H1 (cell line): ENCODE measurements around the gene PVR. TPM values are rescaled to one million over a fixed set of nuclear protein-coding genes. Genes with fewer than 3 reads are reported as not detected.
"Not testable (repeated sequence)": the region's sequence is repeated elsewhere in the genome, so short reads cannot be mapped to it uniquely, and the experiment has no call there.

Source experiments
- CTCF ChIA-PET: fragments of 300-600 bp; sonication (Branson Sonifier 250); formaldehyde crosslinking; loops from one replicate; lab custom pipeline; 2021; ENCODE audit not compliant: partially characterized antibody; lab: Charles Lee
- POLR2A ChIA-PET: fragments of 300-600 bp; sonication (Branson Sonifier 250); formaldehyde crosslinking; loops from one replicate; lab custom pipeline; 2021; ENCODE audit warnings: inconsistent platforms; ENCODE audit not compliant: partially characterized antibody; lab: Charles Lee
- DNase-seq, 2 experiments: peaks; one replicate each; pipeline versions ENCODE4 v3.0.0 to v3.0.0-alpha.2; 2010 to 2022; ENCODE audit warnings: low spot score in 2 of 2, low read depth in 1 of 2, mixed read lengths in 1 of 2
- FAIRE-seq: peaks from 2 replicates; lab custom pipeline; 2011; peaks lifted over from hg19 to GRCh38; lab: Jason Lieb, UNC
- H2AFZ ChIP-seq: 2 replicates; pipeline ENCODE4 v1.8.1; 2012; ENCODE audit warnings: low read length, inconsistent platforms
- H2AK5ac ChIP-seq: 2 replicates; pipeline ENCODE4 v1.6.1; 2013; ENCODE audit warnings: low read depth, low read length
- H2BK120ac ChIP-seq: replicated peaks from 2 replicates; pipeline ENCODE3; 2013; ENCODE audit warnings: low read depth, low read length, inconsistent platforms
- H2BK12ac ChIP-seq: 2 replicates; pipeline ENCODE4 v1.6.1; 2013; ENCODE audit warnings: low read depth, low read length
- H2BK15ac ChIP-seq: 2 replicates; pipeline ENCODE4 v1.6.1; 2013; ENCODE audit warnings: low read length
- H2BK20ac ChIP-seq: 2 replicates; pipeline ENCODE4 v1.6.1; 2013; ENCODE audit warnings: low read length
- H2BK5ac ChIP-seq: 2 replicates; pipeline ENCODE4 v1.6.1; 2013; ENCODE audit warnings: low read depth, low read length
- H3K14ac ChIP-seq: 2 replicates; pipeline ENCODE4 v1.6.1; 2013; ENCODE audit warnings: inconsistent platforms; ENCODE audit not compliant: insufficient read length
- H3K18ac ChIP-seq: 2 replicates; pipeline ENCODE4 v1.6.1; 2013; ENCODE audit warnings: low read length; ENCODE audit errors: extremely low read depth
- H3K23ac ChIP-seq: 2 replicates; pipeline ENCODE4 v1.6.1; 2013; ENCODE audit warnings: inconsistent platforms; ENCODE audit not compliant: insufficient read length
- H3K23me2 ChIP-seq: 2 replicates; pipeline ENCODE4 v1.6.1; 2013; ENCODE audit warnings: low read depth, low read length
- H3K27ac ChIP-seq: 2 replicates; pipeline ENCODE4 v1.6.1; 2011; ENCODE audit warnings: low read depth, low read length, inconsistent platforms
- H3K27me3 ChIP-seq, 4 experiments: replicated peaks in 1 of 4; 1 replicate in 1 of 4; 2 replicates in 3 of 4; pipeline versions ENCODE4 v1.6.1 to v1.8.1; 2011 to 2013; ENCODE audit warnings: low read length in 3 of 4, mild to moderate bottlenecking in 3 of 4, inconsistent platforms in 2 of 4, mixed read lengths in 2 of 4, moderate library complexity in 1 of 4; ENCODE audit not compliant: control insufficient read depth in 3 of 4, insufficient read depth in 3 of 4; ENCODE audit errors: extremely low read depth in 1 of 4
- H3K36me3 ChIP-seq, 4 experiments: 2 replicates each; pipeline versions ENCODE4 v1.6.1 to v1.8.1; 2011 to 2013; ENCODE audit warnings: mild to moderate bottlenecking in 4 of 4, low read length in 3 of 4, moderate library complexity in 2 of 4, control low read depth in 1 of 4, inconsistent platforms in 1 of 4; ENCODE audit not compliant: insufficient read depth in 4 of 4, control insufficient read depth in 2 of 4
- H3K4ac ChIP-seq: replicated peaks from 2 replicates; pipeline ENCODE3; 2013; ENCODE audit warnings: low read length, low read depth, mixed read lengths, inconsistent platforms; ENCODE audit not compliant: insufficient read length
- H3K4me1 ChIP-seq, 4 experiments: replicated peaks in 1 of 4; 1 replicate in 1 of 4; 2 replicates in 3 of 4; pipeline versions ENCODE4 v1.6.1 to v1.8.1; 2011 to 2013; ENCODE audit warnings: low read length in 3 of 4, inconsistent platforms in 2 of 4, mixed read lengths in 1 of 4; ENCODE audit not compliant: insufficient read depth in 4 of 4, control insufficient read depth in 3 of 4
- H3K4me2 ChIP-seq, 2 experiments: 2 replicates each; pipeline versions ENCODE4 v1.6.1 to v1.8.1; 2011 to 2013; ENCODE audit warnings: low read depth in 2 of 2, low read length in 2 of 2, control low read depth in 1 of 2, inconsistent platforms in 1 of 2, mild to moderate bottlenecking in 1 of 2; ENCODE audit not compliant: insufficient read depth in 1 of 2
- H3K4me3 ChIP-seq, 4 experiments: fragments of 200-600, 300-600 bp in 1 of 4; sonication (generic), shearing (Covaris generic), sonication (Bioruptor Twin) in 1 of 4; 2 replicates each; pipeline versions ENCODE4 v1.5.1 to v1.8.1; 2011 to 2016; ENCODE audit warnings: low read length in 4 of 4, low read depth in 3 of 4, control low read depth in 2 of 4, inconsistent platforms in 2 of 4, mild to moderate bottlenecking in 2 of 4, mixed read lengths in 1 of 4, moderate library complexity in 1 of 4; ENCODE audit not compliant: insufficient read depth in 2 of 4; ENCODE audit errors: extremely low read depth in 1 of 4
- H3K56ac ChIP-seq: replicated peaks from 2 replicates; pipeline ENCODE3; 2013; ENCODE audit warnings: low read depth, mild to moderate bottlenecking, mixed read lengths, low read length, inconsistent platforms; ENCODE audit not compliant: insufficient read length
- H3K79me1 ChIP-seq: 2 replicates; pipeline ENCODE4 v1.6.1; 2013; ENCODE audit warnings: low read depth, low read length, control low read depth
- H3K79me2 ChIP-seq, 2 experiments: 2 replicates each; pipeline versions ENCODE4 v1.6.1 to v1.8.1; 2012 to 2013; ENCODE audit warnings: low read length in 2 of 2, mild to moderate bottlenecking in 2 of 2, inconsistent platforms in 1 of 2; ENCODE audit not compliant: insufficient read depth in 2 of 2, control insufficient read depth in 1 of 2
- H3K9ac ChIP-seq, 4 experiments: replicated peaks in 1 of 4; 1 replicate in 1 of 4; 2 replicates in 3 of 4; pipeline versions ENCODE4 v1.6.1 to v1.8.1; 2011 to 2013; ENCODE audit warnings: low read depth in 3 of 4, low read length in 3 of 4, control low read depth in 2 of 4, mild to moderate bottlenecking in 2 of 4, moderate library complexity in 2 of 4, inconsistent platforms in 1 of 4; ENCODE audit errors: extremely low read depth in 1 of 4
- H3K9me3 ChIP-seq, 2 experiments: 2 replicates each; pipeline versions ENCODE4 v1.6.1 to v1.8.1; 2012 to 2013; ENCODE audit warnings: mild to moderate bottlenecking in 2 of 2, moderate library complexity in 2 of 2, control low read depth in 1 of 2, inconsistent platforms in 1 of 2, low read depth in 1 of 2, low read length in 1 of 2, mixed read lengths in 1 of 2; ENCODE audit not compliant: insufficient read depth in 2 of 2
- H4K20me1 ChIP-seq, 2 experiments: replicated peaks in 1 of 2; 2 replicates each; pipeline versions ENCODE3 to v1.8.1; 2011 to 2013; ENCODE audit warnings: inconsistent platforms in 2 of 2, low read length in 2 of 2, mild to moderate bottlenecking in 1 of 2; ENCODE audit not compliant: insufficient read depth in 2 of 2, control insufficient read depth in 1 of 2
- H4K5ac ChIP-seq: 2 replicates; pipeline ENCODE4 v1.6.1; 2013; ENCODE audit warnings: low read length, low read depth, mixed read lengths, inconsistent platforms; ENCODE audit not compliant: insufficient read length
- H4K8ac ChIP-seq: 2 replicates; pipeline ENCODE4 v1.8.0; 2013; ENCODE audit warnings: mild to moderate bottlenecking, moderate library complexity, low read length, inconsistent platforms; ENCODE audit not compliant: insufficient read depth; ENCODE audit errors: extremely low read depth
- H4K91ac ChIP-seq: replicated peaks from 2 replicates; pipeline ENCODE3; 2013; ENCODE audit warnings: low read length, mixed read lengths, inconsistent platforms; ENCODE audit not compliant: insufficient read length
- CTCF ChIP-seq, 3 experiments: IDR thresholded peaks; 1 replicate in 2 of 3; 2 replicates in 1 of 3; pipeline versions ENCODE4 v1.5.1 to v1.6.1; 2011; ENCODE audit warnings: low read length in 3 of 3, mild to moderate bottlenecking in 3 of 3, inconsistent platforms in 2 of 3, low read depth in 1 of 3, moderate library complexity in 1 of 3; ENCODE audit not compliant: insufficient read depth in 1 of 3; ENCODE audit errors: control extremely low read depth in 1 of 3
- EZH2 ChIP-seq: fragments of 200-600 bp; sonication (generic); IDR thresholded peaks from 2 replicates; pipeline ENCODE4 v1.7.1; 2012; ENCODE audit warnings: low read depth, mild to moderate bottlenecking, moderate library complexity, low read length, inconsistent platforms; ENCODE audit not compliant: severe bottlenecking
- KDM4A ChIP-seq: IDR thresholded peaks from one replicate; pipeline ENCODE4 v1.7.1; 2012; ENCODE audit warnings: low read depth, mild to moderate bottlenecking, moderate library complexity, low read length, inconsistent platforms; ENCODE audit not compliant: severe bottlenecking
- NRF1 ChIP-seq: IDR thresholded peaks from 2 replicates; pipeline ENCODE4 v1.6.1; 2011; ENCODE audit warnings: mild to moderate bottlenecking, low read depth, low read length, improper control_type of control experiment
- POLR2A ChIP-seq, 2 experiments: IDR thresholded peaks; 1 replicate in 1 of 2; 2 replicates in 1 of 2; pipeline ENCODE4 v1.6.1; 2011; ENCODE audit warnings: low read depth in 2 of 2, low read length in 2 of 2, mild to moderate bottlenecking in 2 of 2; ENCODE audit errors: control extremely low read depth in 1 of 2
- RFX5 ChIP-seq: IDR thresholded peaks from 2 replicates; pipeline ENCODE4 v1.6.1; 2011; ENCODE audit warnings: low read depth, low read length, improper control_type of control experiment, borderline replicate concordance
- SIX5 ChIP-seq: IDR thresholded peaks from 2 replicates; pipeline ENCODE4 v1.6.1; 2011; ENCODE audit warnings: mild to moderate bottlenecking, low read depth, low read length
- WGBS, 2 experiments: shearing (Covaris generic) in 1 of 2; methylation state at CpG; one replicate each; pipeline versions ENCODE4 v1.1.6 to v1.1.7; 2013 to 2015; ENCODE audit warnings: low lambda C conversion rate in 2 of 2, mixed read lengths in 2 of 2, inconsistent platforms in 1 of 2, low coverage in 1 of 2, missing lambda C conversion rate in 1 of 2; ENCODE audit not compliant: insufficient replicate concordance in 2 of 2, insufficient coverage in 1 of 2, insufficient read length in 1 of 2; ENCODE audit errors: extremely low coverage in 1 of 2, missing lambda C conversion rate in 1 of 2; 5-methylcytosine and 5-hydroxymethylcytosine counted together
- polyA plus RNA-seq, 7 experiments: library from polyadenylated mRNA; depleted of rRNA in 3 of 7; stranded (reverse) in 5 of 7; unstranded in 2 of 7; fragments of >200 nt in 5 of 7; fragments of 200-250 nt in 2 of 7; gene quantifications; 1 replicate in 5 of 7; 2 replicates in 1 of 7; 4 replicates in 1 of 7; pipeline versions ENCODE4 v1.2.1 to v1.2.3, GENCODE V29; 2011 to 2013; ENCODE audit warnings: missing spikeins in 2 of 7, mixed read lengths in 2 of 7
- total RNA-seq: library from RNA; stranded (reverse); fragmentation: NEBNext Ultra II Directional; extraction: Animal tissue kit (Norgen Biotek cat#: 25700); gene quantifications from 2 replicates; pipeline ENCODE4 v1.2.1, GENCODE V29; 2021

PVR gene
- total and polyA plus RNA-seq, 2 of the 8 experiments (the other 6 are each of a cell fraction or from before 2014, with no cell fraction given), result 13.3 to 14.8 TPM

- TF ChIP-seq EZH2 (no peak), KDM4A (no peak), POLR2A (IDR thresholded peaks at IDR 0.05; ENCODE audit: control extremely low read depth in 1 of 2, low read depth in 2 of 2, low read length in 2 of 2) (no peak), NRF1 (no peak), CTCF (IDR thresholded peaks at IDR 0.05; ENCODE audit: control extremely low read depth in 1 of 3, insufficient read depth in 1 of 3, low read depth in 1 of 3, low read length in 3 of 3) (no peak), SIX5 (no peak), RFX5 (no peak)
Observed at GRCh38 chr19:44628793-44629192, 14.9 kb upstream of the PVR start (continued).

- not testable (repeated sequence) for H2AFZ ChIP-seq, H3K4me1 ChIP-seq, H3K14ac ChIP-seq, H2BK120ac ChIP-seq, H3K27ac ChIP-seq, H2BK15ac ChIP-seq, H3K9ac ChIP-seq, H3K18ac ChIP-seq, H3K23me2 ChIP-seq, H3K9me3 ChIP-seq, H2BK20ac ChIP-seq, DNase-seq, H4K8ac ChIP-seq, H3K79me1 ChIP-seq, FAIRE-seq, H2BK5ac ChIP-seq, H3K56ac ChIP-seq, H2AK5ac ChIP-seq, H4K20me1 ChIP-seq, H3K4me3 ChIP-seq, H3K36me3 ChIP-seq, H3K23ac ChIP-seq, H4K5ac ChIP-seq, H3K27me3 ChIP-seq, H3K79me2 ChIP-seq, H3K4me2 ChIP-seq, H3K4ac ChIP-seq, H4K91ac ChIP-seq, H2BK12ac ChIP-seq
- POLR2A ChIA-PET, result interaction anchor here (2.1 kb wide), 1 partner anchor 12 kb away, joined by 5 read pairs; the partner anchor contains the start of gene PVR
- 86% methylated on average over 8 of the region's 8 CpGs; no CpG with 5 or more reads in 1 of the 2 experiments for WGBS, 2 experiments
- CTCF ChIA-PET, result interaction anchor here (1.0 to 3.4 kb wide), 6 partner anchors 15 to 60 kb away, joined by 3 to 15 read pairs (median 6); no protein-coding TSS in a partner anchor
Observed at GRCh38 chr19:44631611-44632010, 12.1 kb upstream of the PVR start.
